Neutrophil (primary cell): ENCODE data around the gene PLA2G15.

ENCODE experiments used
- H3K27ac ChIP-seq: fragments of 200-600 bp; sonication (generic); 2 replicates; pipeline ENCODE4 v1.5.1; 2016; ENCODE audit warnings: mild to moderate bottlenecking, moderate library complexity
- H3K27me3 ChIP-seq: fragments of 200-600 bp; sonication (generic); 2 replicates; pipeline ENCODE4 v1.6.0; 2016; ENCODE audit warnings: mild to moderate bottlenecking
- H3K36me3 ChIP-seq: fragments of 200-600 bp; sonication (generic); 2 replicates; pipeline ENCODE4 v1.5.1; 2017
- H3K4me1 ChIP-seq, 2 experiments: fragments of 200-600 bp in 1 of 2; sonication (generic) in 1 of 2; 1 replicate in 1 of 2; 2 replicates in 1 of 2; pipeline versions ENCODE4 v1.5.1 to v1.6.1; 2013 to 2016; ENCODE audit warnings: low read depth in 1 of 2, low read length in 1 of 2, mild to moderate bottlenecking in 1 of 2, moderate library complexity in 1 of 2; ENCODE audit not compliant: control insufficient read depth in 1 of 2, insufficient read depth in 1 of 2
- H3K4me3 ChIP-seq, 2 experiments: fragments of 200-600 bp in 1 of 2; sonication (generic) in 1 of 2; 1 replicate in 1 of 2; 2 replicates in 1 of 2; pipeline ENCODE4 v1.5.1; 2013 to 2016; ENCODE audit warnings: low read depth in 1 of 2, low read length in 1 of 2, mild to moderate bottlenecking in 1 of 2, moderate library complexity in 1 of 2
- H3K9me3 ChIP-seq: fragments of 200-600 bp; sonication (generic); 2 replicates; pipeline ENCODE4 v1.5.1; 2016
- TF ChIP-seq, protein P1 (sequence below): fragments of 200-600 bp; sonication (generic); IDR thresholded peaks from 2 replicates; pipeline ENCODE4 v1.5.1; 2016; ENCODE audit warnings: antibody characterized with exemption

The PLA2G15 gene

DNA sequence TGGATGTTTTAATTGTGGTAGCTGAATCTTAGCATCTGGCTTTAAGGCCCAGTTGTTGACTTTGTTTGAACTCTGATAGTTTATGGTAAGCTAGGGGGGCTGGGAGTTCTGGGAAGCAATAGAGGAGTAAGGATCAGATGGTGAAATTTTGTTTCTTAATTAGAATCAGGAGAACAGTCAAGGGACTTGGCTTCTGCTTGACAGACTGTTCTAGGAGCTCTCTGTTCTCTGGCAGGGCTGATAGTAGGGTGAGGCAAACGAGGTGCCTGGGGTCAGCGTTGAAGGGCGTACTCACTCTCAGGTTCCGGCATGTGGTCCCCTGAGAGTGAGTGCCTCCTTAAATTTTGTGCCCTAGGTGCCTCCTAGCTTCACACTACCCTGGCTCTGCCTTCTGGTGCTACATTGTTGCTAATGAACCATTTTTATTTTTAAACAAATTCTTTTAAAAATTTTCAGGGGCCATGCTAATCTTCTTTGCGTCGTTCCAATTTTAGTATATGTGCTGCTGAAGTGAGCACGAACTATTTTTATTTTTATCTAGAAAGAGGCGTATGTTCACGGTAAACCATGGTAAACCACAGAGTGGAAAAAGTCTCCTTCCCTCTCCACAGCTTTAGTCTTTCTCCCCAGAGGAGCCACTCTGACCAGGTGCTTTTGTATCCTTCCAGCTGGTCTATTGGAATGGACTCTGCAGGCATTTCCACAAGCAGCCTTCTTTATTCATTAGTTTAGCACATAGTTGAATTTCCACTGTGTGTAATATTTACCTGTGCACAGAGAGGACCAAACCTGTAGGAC, 38.8 kb downstream of the PLA2G15 start:
- Histone ChIP-seq H3K4me3 (peak overlapping the region; percentile 49 to 50), H3K27ac (peak overlapping the region; percentile 88), H3K36me3 (no peaks in the 10 kb centered on the region), H3K27me3 (no peaks in the 10 kb centered on the region), H3K4me1 (peaks cover 57 to 59% of the 10 kb centered on the region in 2 experiments), H3K9me3 (no peaks in the 10 kb centered on the region)
- TF ChIP-seq, protein P1, sequence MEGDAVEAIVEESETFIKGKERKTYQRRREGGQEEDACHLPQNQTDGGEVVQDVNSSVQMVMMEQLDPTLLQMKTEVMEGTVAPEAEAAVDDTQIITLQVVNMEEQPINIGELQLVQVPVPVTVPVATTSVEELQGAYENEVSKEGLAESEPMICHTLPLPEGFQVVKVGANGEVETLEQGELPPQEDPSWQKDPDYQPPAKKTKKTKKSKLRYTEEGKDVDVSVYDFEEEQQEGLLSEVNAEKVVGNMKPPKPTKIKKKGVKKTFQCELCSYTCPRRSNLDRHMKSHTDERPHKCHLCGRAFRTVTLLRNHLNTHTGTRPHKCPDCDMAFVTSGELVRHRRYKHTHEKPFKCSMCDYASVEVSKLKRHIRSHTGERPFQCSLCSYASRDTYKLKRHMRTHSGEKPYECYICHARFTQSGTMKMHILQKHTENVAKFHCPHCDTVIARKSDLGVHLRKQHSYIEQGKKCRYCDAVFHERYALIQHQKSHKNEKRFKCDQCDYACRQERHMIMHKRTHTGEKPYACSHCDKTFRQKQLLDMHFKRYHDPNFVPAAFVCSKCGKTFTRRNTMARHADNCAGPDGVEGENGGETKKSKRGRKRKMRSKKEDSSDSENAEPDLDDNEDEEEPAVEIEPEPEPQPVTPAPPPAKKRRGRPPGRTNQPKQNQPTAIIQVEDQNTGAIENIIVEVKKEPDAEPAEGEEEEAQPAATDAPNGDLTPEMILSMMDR, result no peak

DNA sequence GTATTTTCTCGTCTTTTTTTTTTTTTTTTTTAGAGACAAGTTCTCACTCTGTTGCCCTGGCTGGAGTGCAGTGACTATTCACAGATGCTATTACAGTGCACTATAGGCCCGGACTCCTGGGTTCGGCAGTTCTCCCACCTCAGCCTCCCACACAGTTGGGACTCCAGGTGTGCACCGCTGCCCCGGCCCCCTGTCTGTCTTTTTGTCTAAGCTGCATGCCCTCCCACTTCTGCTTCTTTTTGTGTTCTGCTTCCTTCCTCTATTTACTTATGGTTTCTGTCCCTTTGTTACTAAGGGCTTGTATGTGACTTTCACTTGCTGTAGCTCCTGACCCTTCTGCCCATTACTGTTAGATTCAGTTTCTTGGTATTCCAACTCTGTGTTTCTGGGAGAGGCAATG, 39.7 kb downstream of the PLA2G15 start:
- Histone ChIP-seq H3K4me3 (peak overlapping the region; percentile 49 to 50), H3K36me3 (no peaks in the 10 kb centered on the region), H3K4me1 (peaks cover 61 to 67% of the 10 kb centered on the region in 2 experiments), H3K9me3 (no peaks in the 10 kb centered on the region), H3K27ac (peak overlapping the region; percentile 88), H3K27me3 (no peaks in the 10 kb centered on the region)
- TF ChIP-seq, protein P1, result no peak

DNA sequence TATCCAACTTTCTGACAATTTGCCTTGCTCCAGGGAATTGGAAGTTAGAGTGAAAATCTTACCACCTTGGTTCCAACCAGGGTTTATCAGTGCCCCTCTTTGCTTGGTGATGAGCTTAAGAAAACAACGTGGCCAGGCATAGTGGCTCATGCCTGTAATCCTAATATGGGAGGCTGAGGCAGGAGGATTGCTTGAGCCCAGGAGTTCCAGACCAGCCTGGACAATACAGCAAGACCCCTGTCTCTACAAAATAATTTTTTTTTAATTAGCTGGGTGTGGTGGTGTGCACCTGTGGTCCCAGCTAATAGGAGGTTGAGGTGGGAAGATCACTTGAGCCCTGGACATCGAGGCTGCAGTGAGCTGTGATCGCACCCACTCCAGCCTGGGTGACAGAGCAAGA, 40.5 kb downstream of the PLA2G15 start:
- peak overlapping the region; percentile 88 for H3K27ac ChIP-seq
- H3K4me3 ChIP-seq, result peak overlapping the region in 1 of 2 experiments; percentile 50
- no peaks in the 10 kb centered on the region for H3K27me3 ChIP-seq
- no peaks in the 10 kb centered on the region for H3K9me3 ChIP-seq
- H3K4me1 ChIP-seq, result peaks cover 59 to 68% of the 10 kb centered on the region in 2 experiments
- H3K36me3 ChIP-seq, result no peaks in the 10 kb centered on the region
- TF ChIP-seq, protein P1, result no peak

DNA sequence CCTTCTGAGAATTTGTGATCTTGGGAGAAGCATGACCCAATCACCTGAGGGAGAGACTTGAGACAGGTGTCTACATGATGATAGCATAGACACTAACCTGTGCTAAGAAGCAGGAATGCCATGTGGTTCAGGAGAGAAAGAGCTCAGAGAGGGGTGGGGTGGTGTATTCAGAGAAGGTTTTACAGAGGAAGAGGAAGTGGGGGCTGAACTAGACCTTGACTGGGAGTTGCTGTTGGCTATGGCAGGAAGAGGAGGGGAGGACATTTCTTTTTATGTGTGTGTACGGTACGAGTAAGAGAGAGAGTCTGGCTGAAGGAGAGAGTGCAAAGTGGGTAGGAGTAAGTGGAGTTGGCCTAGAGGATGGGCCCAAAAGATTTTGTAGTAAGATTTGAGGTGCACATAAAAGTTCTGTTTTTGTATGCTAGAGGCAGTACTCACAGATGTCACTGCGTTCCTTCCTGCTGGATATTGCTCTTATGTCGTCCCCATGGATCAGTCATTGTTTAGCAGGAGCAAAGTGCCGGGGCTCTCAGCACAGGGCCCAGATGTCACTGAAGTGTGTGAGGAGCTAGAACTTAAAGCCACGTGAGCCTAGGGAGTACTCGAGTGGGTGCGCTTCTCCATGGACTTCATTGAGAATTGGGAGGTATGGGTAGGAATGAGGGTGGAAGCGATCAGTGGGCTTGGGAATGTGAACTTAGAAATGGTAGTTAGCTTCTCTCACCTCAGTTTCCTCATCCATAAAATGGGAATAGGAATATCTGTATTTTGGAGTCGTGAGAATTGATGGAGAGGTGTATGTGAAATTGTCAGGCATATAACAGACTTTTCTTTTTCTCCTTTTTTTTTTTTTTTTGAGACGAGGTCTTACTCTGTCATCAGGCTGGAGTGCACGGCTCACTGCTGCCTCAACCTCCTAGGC, 41.2 kb downstream of the PLA2G15 start:
- TF ChIP-seq, protein P1, result no peak
- no peaks in the 10 kb centered on the region for H3K27me3 ChIP-seq
- no peaks in the 10 kb centered on the region for H3K9me3 ChIP-seq
- peak overlapping the region; percentile 20 to 31 for H3K4me3 ChIP-seq
- peaks cover 3% of the 10 kb centered on the region for H3K36me3 ChIP-seq
- peak overlapping the region; percentile 88 for H3K27ac ChIP-seq
- peaks cover 59 to 68% of the 10 kb centered on the region in 2 experiments for H3K4me1 ChIP-seq

DNA sequence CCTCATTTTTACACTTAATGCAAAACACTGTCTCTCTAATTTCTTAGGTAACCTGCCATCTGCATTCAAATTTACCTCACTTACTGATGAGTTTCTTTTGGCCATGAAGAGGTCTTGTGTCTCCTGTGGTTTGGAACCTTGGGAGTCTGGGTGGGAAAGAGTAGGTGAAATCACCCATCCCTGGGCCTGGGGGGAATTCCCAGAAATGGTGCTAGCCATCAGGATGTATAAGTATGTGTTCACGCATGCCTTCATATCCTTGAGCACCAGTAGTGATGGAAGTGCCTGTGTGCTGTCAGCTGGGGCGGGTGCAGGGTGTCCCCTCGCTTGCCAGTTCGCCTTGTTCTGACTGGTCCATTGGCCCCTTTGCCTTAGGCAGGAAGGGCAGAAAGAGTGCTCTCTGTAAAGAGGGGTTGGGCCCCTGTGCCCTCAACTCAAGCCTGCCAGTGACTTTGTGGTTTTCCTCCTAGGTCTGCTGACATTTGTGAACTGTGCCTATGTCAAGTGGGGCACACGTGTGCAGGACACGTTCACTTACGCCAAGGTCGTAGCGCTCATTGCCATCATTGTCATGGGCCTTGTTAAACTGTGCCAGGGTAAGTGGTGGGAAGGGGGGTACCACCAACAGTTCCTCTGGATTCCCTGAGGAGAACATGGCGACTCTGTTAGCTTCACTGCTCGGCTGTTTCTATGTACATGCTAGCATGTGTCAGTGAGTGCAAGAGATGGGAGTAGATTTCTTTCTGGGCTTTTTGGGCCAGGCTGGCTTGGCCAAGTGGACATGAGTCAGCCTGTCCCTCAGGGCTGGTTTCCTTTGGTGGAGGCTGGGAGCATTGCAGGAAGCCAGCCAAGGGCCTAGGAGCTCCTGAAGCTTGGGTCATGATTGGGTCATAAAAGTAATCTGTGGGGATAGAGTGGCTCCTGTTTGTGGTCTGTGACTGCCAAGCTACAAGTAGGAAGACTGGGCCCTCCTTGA, 42.4 kb downstream of the PLA2G15 start:
- peak overlapping the region; percentile 56 for H3K27ac ChIP-seq
- H3K4me1 ChIP-seq, result peaks cover 59 to 68% of the 10 kb centered on the region in 2 experiments
- TF ChIP-seq, protein P1, result no peak
- H3K27me3 ChIP-seq, result no peaks in the 10 kb centered on the region
- no peak overlapping the region for H3K4me3 ChIP-seq
- peaks cover 8% of the 10 kb centered on the region for H3K36me3 ChIP-seq
- no peaks in the 10 kb centered on the region for H3K9me3 ChIP-seq
